22Rv1 (cell line): ENCODE results near the gene FGD2.

Experiments used
- H3K27ac ChIP-seq: fragments of 450-650 bp; 2 replicates; pipeline ENCODE4 v1.5.1; 2017
- ZFX ChIP-seq: fragments of 450-650 bp; IDR thresholded peaks from 2 replicates; pipeline ENCODE4 v1.6.1; 2017; ENCODE audit warnings: antibody characterized with exemption, borderline replicate concordance
- TF ChIP-seq, protein P1 (sequence below): fragments of 450-650 bp; IDR thresholded peaks from 2 replicates; pipeline ENCODE4 v1.5.1; 2017; ENCODE audit warnings: mild to moderate bottlenecking

The FGD2 gene

DNA sequence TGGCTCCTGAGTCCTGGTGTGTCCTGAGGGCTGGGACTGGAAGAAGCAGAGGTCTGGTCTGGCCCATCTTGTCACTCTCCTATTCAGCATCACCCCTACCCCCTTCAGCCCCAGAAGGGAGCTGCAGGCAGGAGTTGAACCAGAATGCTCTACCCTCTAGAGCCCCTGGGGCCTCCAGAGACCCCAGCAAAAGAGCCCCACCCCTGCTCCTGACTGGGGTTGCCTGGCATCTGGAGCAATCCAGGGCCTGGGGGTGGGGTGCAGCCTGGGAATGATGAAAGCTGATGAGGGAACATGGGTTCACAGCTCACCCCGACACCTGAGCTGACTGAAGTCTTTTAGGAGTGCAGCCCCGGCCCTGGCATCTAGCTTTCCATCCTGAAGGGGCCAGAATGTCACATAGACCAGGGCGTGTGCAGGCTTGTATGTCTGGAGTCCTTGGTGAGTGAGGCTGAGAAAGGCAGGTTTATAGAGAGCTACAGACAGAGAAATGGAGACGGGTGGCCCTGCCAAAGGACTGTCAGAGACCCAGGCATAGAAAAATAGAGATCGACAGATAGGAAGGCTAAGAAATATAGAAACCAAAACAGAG lies 12.2 kb downstream of the FGD2 start:
- peak overlapping the region; percentile 32; the same call in 1 of the 2 replicates for H3K27ac ChIP-seq
- TF ChIP-seq ZFX = no peak
- TF ChIP-seq, protein P1, sequence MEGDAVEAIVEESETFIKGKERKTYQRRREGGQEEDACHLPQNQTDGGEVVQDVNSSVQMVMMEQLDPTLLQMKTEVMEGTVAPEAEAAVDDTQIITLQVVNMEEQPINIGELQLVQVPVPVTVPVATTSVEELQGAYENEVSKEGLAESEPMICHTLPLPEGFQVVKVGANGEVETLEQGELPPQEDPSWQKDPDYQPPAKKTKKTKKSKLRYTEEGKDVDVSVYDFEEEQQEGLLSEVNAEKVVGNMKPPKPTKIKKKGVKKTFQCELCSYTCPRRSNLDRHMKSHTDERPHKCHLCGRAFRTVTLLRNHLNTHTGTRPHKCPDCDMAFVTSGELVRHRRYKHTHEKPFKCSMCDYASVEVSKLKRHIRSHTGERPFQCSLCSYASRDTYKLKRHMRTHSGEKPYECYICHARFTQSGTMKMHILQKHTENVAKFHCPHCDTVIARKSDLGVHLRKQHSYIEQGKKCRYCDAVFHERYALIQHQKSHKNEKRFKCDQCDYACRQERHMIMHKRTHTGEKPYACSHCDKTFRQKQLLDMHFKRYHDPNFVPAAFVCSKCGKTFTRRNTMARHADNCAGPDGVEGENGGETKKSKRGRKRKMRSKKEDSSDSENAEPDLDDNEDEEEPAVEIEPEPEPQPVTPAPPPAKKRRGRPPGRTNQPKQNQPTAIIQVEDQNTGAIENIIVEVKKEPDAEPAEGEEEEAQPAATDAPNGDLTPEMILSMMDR = no peak

DNA sequence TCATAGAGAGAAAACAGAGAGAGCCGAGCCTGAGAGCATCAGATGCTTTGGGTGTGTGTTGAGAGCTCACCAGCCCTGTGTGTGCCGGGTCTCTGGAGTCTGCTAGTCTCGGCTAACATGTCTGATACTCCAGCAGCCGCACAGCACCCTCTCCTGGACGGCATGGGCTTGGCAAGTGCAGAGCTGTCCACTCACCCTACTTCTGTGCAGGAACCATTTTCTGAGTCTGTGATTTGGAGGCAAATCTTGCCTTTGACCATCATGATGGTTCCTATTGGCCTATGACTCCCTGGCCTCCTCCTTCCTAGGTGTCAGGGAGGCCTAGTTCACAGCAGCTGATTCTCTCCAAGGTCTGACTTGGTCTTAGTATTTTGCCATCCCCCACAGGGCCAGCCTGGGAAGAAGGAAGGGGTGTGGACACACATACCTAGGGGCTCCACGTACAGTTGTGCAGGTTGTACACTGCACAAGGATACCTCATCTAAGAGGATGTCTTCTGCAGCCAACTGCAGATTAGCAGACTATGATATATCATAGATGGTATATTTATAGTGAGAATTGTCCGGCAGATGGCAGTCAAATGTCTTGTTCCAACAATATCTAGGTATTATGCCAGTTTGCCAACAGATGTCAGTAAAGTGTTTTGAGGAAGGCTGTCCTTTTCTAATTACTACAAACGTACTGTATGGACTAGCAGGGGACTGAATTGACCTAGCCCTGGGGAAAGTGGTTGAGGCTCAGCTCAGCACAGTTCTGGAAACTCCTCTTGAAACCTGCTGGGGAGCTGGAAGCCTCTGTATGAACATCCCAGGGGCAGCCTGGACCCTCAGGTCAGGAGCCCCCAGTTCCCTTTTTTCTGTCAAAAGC lies 13.0 kb downstream of the FGD2 start:
- H3K27ac ChIP-seq = peak overlapping the region; percentile 32
- TF ChIP-seq, protein P1 = peak; percentile 96
- no peak for TF ChIP-seq ZFX

DNA sequence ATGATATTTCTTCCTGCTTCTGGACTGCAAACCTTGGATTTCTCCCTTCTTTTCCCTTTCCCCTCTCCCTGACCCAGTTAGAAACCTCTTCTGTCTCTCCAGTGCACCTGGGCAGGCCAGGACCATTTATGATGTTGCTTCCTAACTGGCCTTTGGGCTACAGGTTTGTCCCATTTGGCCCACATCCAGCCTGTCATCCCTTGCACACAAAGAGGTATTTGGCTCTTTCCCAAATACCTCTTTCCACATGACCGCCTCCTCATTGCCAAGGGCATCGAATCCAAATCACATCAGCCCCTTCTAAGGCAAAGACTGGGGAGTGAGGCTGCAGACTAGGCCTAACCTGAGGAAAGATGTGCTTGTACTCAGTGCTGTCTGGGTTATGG lies 13.6 kb downstream of the FGD2 start:
- H3K27ac ChIP-seq = peak overlapping the region; percentile 32
- no peak for TF ChIP-seq ZFX
- TF ChIP-seq, protein P1 = no peak

DNA sequence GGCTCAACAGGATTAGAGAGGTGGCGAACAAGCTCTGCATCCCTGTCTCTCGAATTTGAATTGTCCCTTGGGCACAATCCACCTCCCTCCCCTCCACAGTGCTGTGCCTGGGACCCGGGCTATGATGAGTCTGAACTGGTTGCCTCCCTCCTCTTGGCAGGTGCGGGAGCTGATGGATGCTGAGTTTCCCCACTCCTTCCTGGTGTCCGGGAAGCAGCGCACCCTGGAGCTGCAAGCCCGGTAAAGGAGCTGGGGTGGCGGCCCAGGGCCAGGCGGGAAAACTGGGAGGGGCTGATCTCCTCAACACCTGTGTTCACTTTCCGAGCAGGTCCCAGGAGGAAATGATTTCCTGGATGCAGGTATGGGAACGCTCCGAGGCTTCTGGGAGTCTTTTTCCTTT lies 14.9 kb downstream of the FGD2 start:
- H3K27ac ChIP-seq = no peak overlapping the region
- TF ChIP-seq, protein P1 = no peak
- no peak for TF ChIP-seq ZFX

GRCh38 chr6:37020812-37021211 lies 15.4 kb downstream of the FGD2 start:
- no peak overlapping the region for H3K27ac ChIP-seq
- TF ChIP-seq, protein P1 = no peak
- no peak for TF ChIP-seq ZFX

DNA sequence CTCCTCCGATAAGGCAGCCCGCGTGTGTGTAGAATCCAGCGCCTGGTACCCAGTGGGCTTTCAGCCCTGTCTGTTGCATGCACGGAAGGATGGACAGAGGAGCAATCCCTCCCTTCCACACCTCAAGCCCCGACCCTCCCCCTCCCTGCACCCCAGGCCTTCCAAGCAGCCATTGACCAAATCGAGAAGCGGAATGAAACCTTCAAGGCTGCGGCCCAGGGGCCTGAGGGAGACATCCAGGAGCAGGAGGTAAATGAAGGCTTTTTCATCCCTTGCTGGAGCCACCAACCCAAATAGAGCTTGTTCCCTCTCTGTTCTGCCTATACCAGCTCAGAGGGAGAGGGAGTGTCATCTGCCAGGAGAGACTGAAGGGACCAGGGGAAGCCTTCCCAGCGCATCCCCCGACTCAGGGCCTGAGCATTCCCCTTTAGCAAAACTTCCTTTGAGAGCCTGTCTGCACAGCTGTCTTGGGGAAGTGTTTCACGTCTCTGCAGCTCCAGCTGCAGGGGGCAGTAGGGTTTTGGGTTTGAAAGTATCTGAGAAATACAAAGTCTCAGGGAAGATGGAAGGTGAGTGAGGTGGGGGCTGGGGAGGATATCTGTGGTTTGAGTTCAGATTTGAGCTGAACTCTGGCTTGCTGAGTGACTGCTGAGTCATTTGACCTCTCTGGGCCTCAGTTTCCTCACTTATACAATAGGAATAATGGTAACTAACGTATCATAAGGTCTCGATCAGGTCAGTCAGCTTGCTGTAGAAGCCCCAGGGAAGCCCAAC lies 16.1 kb downstream of the FGD2 start:
- no peak overlapping the region for H3K27ac ChIP-seq
- TF ChIP-seq, protein P1 = peak; percentile 17; the same call in 1 of the 2 replicates
- TF ChIP-seq ZFX = no peak
